HL-60 (cell line): ENCODE measurements around the gene ZNF77.
"Not testable (repeated sequence)": the region's sequence is repeated elsewhere in the genome, so short reads cannot be mapped to it uniquely, and the experiment has no call there.

Source experiments
- POLR2AphosphoS5 ChIP-seq: IDR thresholded peaks from 2 replicates; pipeline ENCODE4 v1.6.1; 2012; ENCODE audit warnings: low read depth
- TF ChIP-seq, protein P1 (sequence below): IDR thresholded peaks from one replicate; pipeline ENCODE4 v1.5.1; 2011; ENCODE audit warnings: low read length, control low read depth, inconsistent platforms; ENCODE audit not compliant: insufficient read depth
- TF ChIP-seq, protein P2 (sequence below): IDR thresholded peaks from 2 replicates; pipeline ENCODE4 v1.6.1; 2012; ENCODE audit warnings: low read depth; ENCODE audit not compliant: insufficient replicate concordance

DNA sequence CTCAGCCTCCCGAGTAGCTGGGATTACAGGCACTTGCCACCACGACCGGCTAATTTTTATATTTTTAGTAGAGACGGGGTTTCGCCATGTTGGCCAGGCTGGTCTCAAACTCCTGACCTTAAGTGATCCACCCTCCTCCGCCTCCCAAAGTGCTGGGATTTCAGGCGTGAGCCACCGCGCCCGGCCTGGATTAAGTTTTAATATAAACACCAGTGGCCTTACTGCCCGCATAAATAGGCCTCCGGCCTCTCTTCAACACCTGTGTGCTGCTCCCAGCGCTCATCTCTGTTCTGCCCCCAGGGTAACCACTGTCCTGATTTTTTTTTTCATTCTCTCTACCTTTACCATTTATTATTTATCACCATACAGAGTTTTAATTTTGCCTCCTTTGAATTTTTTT lies 41.4 kb downstream of the ZNF77 start:
- TF ChIP-seq, protein P1, sequence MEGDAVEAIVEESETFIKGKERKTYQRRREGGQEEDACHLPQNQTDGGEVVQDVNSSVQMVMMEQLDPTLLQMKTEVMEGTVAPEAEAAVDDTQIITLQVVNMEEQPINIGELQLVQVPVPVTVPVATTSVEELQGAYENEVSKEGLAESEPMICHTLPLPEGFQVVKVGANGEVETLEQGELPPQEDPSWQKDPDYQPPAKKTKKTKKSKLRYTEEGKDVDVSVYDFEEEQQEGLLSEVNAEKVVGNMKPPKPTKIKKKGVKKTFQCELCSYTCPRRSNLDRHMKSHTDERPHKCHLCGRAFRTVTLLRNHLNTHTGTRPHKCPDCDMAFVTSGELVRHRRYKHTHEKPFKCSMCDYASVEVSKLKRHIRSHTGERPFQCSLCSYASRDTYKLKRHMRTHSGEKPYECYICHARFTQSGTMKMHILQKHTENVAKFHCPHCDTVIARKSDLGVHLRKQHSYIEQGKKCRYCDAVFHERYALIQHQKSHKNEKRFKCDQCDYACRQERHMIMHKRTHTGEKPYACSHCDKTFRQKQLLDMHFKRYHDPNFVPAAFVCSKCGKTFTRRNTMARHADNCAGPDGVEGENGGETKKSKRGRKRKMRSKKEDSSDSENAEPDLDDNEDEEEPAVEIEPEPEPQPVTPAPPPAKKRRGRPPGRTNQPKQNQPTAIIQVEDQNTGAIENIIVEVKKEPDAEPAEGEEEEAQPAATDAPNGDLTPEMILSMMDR: not testable (repeated sequence)
- TF ChIP-seq, protein P2, sequence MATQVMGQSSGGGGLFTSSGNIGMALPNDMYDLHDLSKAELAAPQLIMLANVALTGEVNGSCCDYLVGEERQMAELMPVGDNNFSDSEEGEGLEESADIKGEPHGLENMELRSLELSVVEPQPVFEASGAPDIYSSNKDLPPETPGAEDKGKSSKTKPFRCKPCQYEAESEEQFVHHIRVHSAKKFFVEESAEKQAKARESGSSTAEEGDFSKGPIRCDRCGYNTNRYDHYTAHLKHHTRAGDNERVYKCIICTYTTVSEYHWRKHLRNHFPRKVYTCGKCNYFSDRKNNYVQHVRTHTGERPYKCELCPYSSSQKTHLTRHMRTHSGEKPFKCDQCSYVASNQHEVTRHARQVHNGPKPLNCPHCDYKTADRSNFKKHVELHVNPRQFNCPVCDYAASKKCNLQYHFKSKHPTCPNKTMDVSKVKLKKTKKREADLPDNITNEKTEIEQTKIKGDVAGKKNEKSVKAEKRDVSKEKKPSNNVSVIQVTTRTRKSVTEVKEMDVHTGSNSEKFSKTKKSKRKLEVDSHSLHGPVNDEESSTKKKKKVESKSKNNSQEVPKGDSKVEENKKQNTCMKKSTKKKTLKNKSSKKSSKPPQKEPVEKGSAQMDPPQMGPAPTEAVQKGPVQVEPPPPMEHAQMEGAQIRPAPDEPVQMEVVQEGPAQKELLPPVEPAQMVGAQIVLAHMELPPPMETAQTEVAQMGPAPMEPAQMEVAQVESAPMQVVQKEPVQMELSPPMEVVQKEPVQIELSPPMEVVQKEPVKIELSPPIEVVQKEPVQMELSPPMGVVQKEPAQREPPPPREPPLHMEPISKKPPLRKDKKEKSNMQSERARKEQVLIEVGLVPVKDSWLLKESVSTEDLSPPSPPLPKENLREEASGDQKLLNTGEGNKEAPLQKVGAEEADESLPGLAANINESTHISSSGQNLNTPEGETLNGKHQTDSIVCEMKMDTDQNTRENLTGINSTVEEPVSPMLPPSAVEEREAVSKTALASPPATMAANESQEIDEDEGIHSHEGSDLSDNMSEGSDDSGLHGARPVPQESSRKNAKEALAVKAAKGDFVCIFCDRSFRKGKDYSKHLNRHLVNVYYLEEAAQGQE: not testable (repeated sequence)
- not testable (repeated sequence) for TF ChIP-seq POLR2AphosphoS5
